ENCODE measurements around the gene LRP3. TPM values are rescaled to one million over a fixed set of nuclear protein-coding genes. Genes with fewer than 3 reads are reported as not detected.

LRP3 gene
- total and polyA plus RNA-seq, 2 of the 13 experiments (the other 11 are each of a cell fraction or from before 2014, with no cell fraction given): 17.6 to 51.6 TPM

DNA sequence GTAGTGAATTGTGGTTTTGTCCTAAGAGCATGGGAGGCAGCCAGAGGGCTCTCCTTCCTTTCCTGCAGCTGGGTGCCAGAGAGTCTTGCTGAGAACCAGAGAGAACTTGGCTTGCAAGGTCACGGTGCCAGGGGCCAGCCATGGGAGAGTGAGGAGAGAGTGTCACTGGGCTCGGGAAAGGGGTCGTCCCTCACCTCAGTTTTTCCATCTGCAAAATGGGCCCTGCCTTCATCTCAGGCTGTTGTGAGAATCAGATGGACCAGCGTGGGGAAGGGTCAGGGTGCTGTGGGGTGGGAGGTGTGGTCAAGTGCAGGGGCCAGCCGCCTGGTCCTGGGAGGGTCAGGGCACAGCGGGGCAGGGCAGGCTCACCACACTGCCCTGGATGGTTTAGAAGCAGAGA is 7.3 kb downstream of the LRP3 start:
- no peak for TF ChIP-seq REXO4 (CRISPR knock-in tag; IDR thresholded peaks at IDR 0.05; ENCODE audit: borderline replicate concordance)
- TF ChIP-seq POGZ (CRISPR knock-in tag; IDR thresholded peaks at IDR 0.05): no peak
- TF ChIP-seq ZNF629 (CRISPR knock-in tag; conservative IDR thresholded peaks at IDR 0.05): peak; percentile 90
- TF ChIP-seq, protein P1, sequence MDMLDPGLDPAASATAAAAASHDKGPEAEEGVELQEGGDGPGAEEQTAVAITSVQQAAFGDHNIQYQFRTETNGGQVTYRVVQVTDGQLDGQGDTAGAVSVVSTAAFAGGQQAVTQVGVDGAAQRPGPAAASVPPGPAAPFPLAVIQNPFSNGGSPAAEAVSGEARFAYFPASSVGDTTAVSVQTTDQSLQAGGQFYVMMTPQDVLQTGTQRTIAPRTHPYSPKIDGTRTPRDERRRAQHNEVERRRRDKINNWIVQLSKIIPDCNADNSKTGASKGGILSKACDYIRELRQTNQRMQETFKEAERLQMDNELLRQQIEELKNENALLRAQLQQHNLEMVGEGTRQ (IDR thresholded peaks at IDR 0.05; ENCODE audit: low read depth, low read length): no peak
- TF ChIP-seq, protein P1 (CRISPR knock-in tag; IDR thresholded peaks at IDR 0.05; ENCODE audit: borderline replicate concordance): no peak
- TF ChIP-seq ATF7 (IDR thresholded peaks at IDR 0.05): no peak
- TF ChIP-seq ATF7 (CRISPR knock-in tag; IDR thresholded peaks at IDR 0.05): no peak
- TF ChIP-seq, protein P2, sequence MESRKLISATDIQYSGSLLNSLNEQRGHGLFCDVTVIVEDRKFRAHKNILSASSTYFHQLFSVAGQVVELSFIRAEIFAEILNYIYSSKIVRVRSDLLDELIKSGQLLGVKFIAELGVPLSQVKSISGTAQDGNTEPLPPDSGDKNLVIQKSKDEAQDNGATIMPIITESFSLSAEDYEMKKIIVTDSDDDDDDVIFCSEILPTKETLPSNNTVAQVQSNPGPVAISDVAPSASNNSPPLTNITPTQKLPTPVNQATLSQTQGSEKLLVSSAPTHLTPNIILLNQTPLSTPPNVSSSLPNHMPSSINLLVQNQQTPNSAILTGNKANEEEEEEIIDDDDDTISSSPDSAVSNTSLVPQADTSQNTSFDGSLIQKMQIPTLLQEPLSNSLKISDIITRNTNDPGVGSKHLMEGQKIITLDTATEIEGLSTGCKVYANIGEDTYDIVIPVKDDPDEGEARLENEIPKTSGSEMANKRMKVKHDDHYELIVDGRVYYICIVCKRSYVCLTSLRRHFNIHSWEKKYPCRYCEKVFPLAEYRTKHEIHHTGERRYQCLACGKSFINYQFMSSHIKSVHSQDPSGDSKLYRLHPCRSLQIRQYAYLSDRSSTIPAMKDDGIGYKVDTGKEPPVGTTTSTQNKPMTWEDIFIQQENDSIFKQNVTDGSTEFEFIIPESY (CRISPR knock-in tag; IDR thresholded peaks at IDR 0.05): no peak
- TF ChIP-seq, protein P3, sequence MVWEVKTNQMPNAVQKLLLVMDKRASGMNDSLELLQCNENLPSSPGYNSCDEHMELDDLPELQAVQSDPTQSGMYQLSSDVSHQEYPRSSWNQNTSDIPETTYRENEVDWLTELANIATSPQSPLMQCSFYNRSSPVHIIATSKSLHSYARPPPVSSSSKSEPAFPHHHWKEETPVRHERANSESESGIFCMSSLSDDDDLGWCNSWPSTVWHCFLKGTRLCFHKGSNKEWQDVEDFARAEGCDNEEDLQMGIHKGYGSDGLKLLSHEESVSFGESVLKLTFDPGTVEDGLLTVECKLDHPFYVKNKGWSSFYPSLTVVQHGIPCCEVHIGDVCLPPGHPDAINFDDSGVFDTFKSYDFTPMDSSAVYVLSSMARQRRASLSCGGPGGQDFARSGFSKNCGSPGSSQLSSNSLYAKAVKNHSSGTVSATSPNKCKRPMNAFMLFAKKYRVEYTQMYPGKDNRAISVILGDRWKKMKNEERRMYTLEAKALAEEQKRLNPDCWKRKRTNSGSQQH (CRISPR knock-in tag; IDR thresholded peaks at IDR 0.05; ENCODE audit: low read depth): no peak
- WGBS (ENCODE audit: low lambda C conversion rate): 100% methylated on average over 5 of the region's 6 CpGs
- Histone ChIP-seq H3K4me1 (ENCODE audit: insufficient read depth, low read length) (peaks cover 33% of the 10 kb centered on the region), H2AFZ (ENCODE audit: low read length) (no peak overlapping the region), H4K20me1 (ENCODE audit: insufficient read depth, low read length) (no peaks in the 10 kb centered on the region), H3K27me3 (ENCODE audit: control insufficient read depth in 1 of 2, insufficient read depth in 2 of 2, low read length in 2 of 2) (no peaks in the 10 kb centered on the region), H3K79me2 (ENCODE audit: insufficient read depth, low read length) (peaks cover 5% of the 10 kb centered on the region), H3K36me3 (replicated peaks in 1 of 2; ENCODE audit: control insufficient read depth in 1 of 2, insufficient read depth in 2 of 2, low read length in 2 of 2) (peaks cover 22 to 51% of the 10 kb centered on the region in 2 experiments), H3K9me3 (ENCODE audit: low read length) (no peaks in the 10 kb centered on the region), H3K4me2 (ENCODE audit: low read depth, low read length) (no peak overlapping the region), H3K27ac (ENCODE audit: extremely low read length, insufficient read depth, low read length) (no peak overlapping the region), H3K4me3 (replicated peaks in 1 of 3; ENCODE audit: insufficient read depth in 1 of 3, low read depth in 2 of 3, low read length in 3 of 3) (no peak overlapping the region), H3K9ac (ENCODE audit: insufficient read depth, low read depth, low read length) (no peak overlapping the region)
- ChIA-PET CTCF (ENCODE audit: low intra/inter-chr PET ratio, low total read pairs) (no interaction called here), POLR2A (no interaction called here)
- intact Hi-C loops (cut with micrococcal nuclease; ENCODE audit: unreplicated experiment): no loop called here
- DNase-seq (ENCODE audit: low spot score) (no peak), ATAC-seq (no peak), FAIRE-seq (no peak)
- in situ Hi-C loops (cut with HindIII; ENCODE audit: extremely low pct_ligation_motif_present, low pct_unique_long_range_greater_than_20kb): no loop called here
- BruUV-seq (replicated peaks): no TSS peak
